Stimulated activated naive CD8-positive, alpha-beta T cell treated with anti-CD3 and anti-CD28 coated beads, Interleukin-15, Interleukin-2, amounts not matched to agents 100 ng/mL and 50 ng/mL, for 24 hours (primary cell): ENCODE measurements around the gene NAGPA.
"Not testable (repeated sequence)": the region's sequence is repeated elsewhere in the genome, so short reads cannot be mapped to it uniquely, and the experiment has no call there.

Experiments used
- H3K27ac Mint-ChIP-seq: one replicate; pipeline ENCODE4 v1.8.0; 2021; ENCODE audit warnings: mild to moderate bottlenecking, mixed read lengths
- H3K27me3 Mint-ChIP-seq: one replicate; pipeline ENCODE4 v1.8.0; 2021; ENCODE audit warnings: mixed read lengths
- H3K36me3 Mint-ChIP-seq: one replicate; pipeline ENCODE4 v1.8.0; 2021; ENCODE audit warnings: low read depth, mixed read lengths
- H3K4me1 Mint-ChIP-seq: one replicate; pipeline ENCODE4 v1.8.0; 2021; ENCODE audit warnings: low read depth, mixed read lengths
- H3K4me3 Mint-ChIP-seq: one replicate; pipeline ENCODE4 v1.8.0; 2021; ENCODE audit warnings: mild to moderate bottlenecking, mixed read lengths
- H3K9me3 Mint-ChIP-seq: one replicate; pipeline ENCODE4 v1.8.0; 2021; ENCODE audit warnings: mixed read lengths

NAGPA gene

DNA sequence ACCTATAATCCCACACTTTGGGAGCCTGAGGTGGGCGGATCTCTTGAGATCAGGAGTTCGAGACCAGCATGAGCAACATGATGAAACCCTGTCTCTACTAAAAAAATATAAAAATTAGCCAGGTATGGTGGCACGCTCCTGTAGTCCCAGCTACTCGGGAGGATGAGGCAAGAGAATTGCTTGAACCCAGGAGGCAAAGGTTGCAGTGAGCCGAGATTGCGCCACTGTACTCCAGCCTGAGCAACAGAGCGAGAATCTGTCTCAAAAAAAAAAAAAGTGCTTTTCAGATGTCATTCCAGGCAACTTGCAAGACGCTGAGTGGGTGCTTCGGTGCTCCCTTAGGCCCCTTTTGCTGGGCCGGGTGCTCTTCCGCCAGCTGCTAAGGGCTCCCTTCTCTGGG lies 10.8 kb upstream of the NAGPA start:
- H3K9me3 Mint-ChIP-seq, H3K36me3 Mint-ChIP-seq, H3K27ac Mint-ChIP-seq, H3K4me3 Mint-ChIP-seq, H3K4me1 Mint-ChIP-seq, H3K27me3 Mint-ChIP-seq: not testable (repeated sequence)

DNA sequence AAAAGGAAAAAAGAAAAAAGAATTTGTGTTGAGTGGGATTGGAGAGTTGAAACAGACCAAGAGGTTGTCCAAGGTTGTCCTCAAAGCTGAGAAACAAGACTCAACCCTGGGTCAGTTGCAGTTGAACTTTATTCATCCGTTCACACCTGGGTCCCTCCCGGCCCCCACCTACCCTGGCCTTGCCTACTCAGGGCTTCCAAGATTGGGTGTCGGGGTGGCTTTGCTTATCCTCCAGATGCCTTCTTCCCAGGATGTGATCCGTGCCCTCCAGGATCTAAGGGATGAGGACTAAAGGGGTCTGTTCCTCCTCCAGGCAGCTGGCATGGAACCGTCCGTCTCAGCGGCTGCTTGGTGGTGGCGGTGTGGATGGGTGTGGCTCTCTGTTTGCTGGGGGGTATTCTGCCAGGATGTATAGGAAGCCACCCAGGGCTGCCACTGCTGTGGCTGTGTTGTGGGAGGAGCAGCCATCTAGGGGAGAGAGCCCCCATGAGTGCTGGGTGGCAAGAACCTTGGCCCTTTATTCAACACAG lies 10.3 kb upstream of the NAGPA start:
- Mint-ChIP-seq H3K9me3 (no peaks in the 10 kb centered on the region), H3K4me3 (no peak overlapping the region), H3K4me1 (no peaks in the 10 kb centered on the region), H3K27me3 (no peaks in the 10 kb centered on the region), H3K36me3 (no peaks in the 10 kb centered on the region), H3K27ac (no peak overlapping the region)

DNA sequence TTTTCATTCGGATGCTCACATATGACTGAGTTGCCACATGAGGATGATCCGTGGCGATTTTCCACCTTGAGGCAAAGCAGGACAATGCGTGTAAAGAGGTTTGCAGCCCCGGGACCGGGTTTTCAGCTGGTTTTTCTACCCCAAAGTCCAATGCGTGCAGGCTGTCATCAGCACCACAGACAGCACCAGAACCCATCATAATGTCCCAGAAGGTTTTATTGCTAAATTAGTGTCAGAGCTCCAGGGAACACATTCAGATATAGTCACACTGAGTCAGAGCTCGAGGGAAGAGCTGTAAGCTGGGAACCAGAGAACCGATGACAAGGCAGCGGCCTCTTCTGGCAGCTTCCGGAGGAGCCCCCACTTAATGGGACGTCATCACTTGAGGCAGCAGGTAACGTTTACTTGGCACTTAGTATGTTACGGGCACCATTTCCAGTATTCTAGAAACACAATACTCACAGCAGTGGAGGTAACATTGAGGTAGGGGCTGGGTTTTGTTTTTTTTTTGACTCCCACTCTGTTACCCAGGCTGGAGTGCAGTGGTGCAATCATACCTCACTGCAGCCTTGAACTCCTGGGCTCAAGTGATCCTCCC lies 8.9 kb upstream of the NAGPA start:
- no peaks in the 10 kb centered on the region for H3K36me3 Mint-ChIP-seq
- H3K9me3 Mint-ChIP-seq: no peaks in the 10 kb centered on the region
- H3K27me3 Mint-ChIP-seq: no peaks in the 10 kb centered on the region
- no peak overlapping the region for H3K27ac Mint-ChIP-seq
- H3K4me3 Mint-ChIP-seq: no peak overlapping the region
- no peaks in the 10 kb centered on the region for H3K4me1 Mint-ChIP-seq

DNA sequence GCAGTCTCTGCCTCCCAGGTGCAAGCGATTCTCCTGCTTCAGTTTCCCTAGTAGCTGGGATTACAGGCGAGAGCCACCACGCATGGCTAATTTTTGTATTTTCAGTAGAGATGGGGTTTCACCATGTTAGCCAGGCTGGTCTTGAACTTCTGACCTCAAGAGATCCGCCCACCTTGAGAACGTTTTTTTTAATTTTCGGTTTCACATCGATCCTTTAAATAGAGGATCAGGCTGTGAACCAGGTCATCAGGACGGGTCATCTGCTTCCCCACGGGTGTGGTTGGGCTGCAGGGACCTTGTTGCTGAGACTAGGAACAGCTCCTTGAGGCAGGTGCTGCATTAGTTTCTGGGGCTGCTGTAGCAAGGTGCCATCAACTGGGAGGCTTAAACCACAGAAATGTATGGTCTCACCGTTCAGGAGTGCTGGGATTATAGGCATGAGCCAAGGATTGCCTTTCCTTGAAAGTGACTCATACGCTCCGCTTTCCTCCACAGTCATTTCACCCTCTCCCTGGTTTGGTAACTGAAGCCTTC lies 7.9 kb upstream of the NAGPA start:
- H3K27me3 Mint-ChIP-seq: no peaks in the 10 kb centered on the region
- H3K27ac Mint-ChIP-seq: no peak overlapping the region
- no peaks in the 10 kb centered on the region for H3K4me1 Mint-ChIP-seq
- no peaks in the 10 kb centered on the region for H3K9me3 Mint-ChIP-seq
- H3K4me3 Mint-ChIP-seq: no peak overlapping the region
- no peaks in the 10 kb centered on the region for H3K36me3 Mint-ChIP-seq

DNA sequence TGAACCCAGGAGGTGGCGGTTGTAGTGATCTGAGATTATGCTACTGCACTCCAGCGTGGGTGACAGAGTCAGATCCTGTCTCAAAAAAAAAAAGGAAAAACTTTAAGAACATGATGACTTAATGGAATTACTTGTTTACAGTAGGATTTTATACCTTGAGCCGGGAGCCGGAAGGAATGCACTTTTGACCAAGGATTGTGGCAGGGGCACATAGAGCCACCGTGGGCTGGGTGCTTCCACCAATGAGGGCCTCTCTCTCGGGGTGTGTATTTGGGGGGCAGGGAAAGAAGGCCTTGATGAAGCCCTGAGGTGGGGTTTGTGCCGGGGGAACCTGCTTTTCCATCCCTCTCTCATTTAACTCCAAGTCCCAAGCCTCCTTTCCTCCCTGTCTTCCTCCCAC lies 6.7 kb upstream of the NAGPA start:
- Mint-ChIP-seq H3K36me3 (no peaks in the 10 kb centered on the region), H3K9me3 (no peaks in the 10 kb centered on the region), H3K27me3 (no peaks in the 10 kb centered on the region), H3K4me1 (no peaks in the 10 kb centered on the region), H3K4me3 (no peak overlapping the region), H3K27ac (no peak overlapping the region)

DNA sequence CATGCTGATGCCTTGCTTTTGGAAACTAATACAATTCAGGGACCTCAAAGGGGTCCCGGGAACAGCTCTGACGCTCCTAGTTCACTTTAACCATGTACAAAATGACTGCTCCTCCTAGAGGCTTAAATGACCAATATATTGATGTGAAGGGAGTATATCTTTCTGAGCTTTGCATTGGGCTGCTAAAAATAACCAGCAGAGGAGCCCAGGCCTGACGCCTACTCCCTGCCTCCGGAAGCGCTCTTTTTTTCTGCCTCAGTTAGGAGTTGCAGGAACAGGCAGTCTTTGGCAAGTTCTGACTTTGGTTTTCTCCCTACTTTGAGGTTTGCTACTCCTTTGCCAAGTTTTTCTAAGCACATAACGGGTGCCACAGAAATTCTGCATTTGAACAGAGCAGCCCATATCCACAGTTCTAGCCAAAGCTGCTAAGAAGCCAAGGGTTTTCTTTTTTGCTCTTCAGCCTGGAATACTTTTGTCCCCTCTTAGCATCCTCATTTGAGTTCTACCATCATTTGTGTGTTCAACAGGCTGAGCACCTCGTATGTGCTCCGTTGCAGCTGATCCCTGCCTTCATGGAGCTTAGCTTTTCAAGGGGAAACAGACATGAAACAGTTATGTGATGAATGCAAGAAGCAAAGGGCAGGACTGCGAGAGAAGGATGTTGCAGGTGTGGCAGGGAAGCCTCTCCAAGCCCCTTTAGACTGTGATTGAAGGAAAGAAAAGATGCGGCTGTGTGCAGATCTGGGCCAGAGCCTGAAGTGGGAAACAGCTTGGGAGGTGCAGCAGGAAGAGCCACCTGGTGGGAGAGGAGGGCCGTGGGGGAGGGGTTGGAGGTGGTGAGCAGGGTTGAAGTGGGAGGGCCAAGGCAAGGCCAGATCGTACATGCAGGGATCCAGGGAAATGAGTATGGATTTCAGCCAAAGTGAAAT lies 2.8 kb upstream of the NAGPA start:
- peaks cover 3% of the 10 kb centered on the region for H3K36me3 Mint-ChIP-seq
- no peak overlapping the region for H3K27ac Mint-ChIP-seq
- no peak overlapping the region for H3K4me3 Mint-ChIP-seq
- H3K9me3 Mint-ChIP-seq: no peaks in the 10 kb centered on the region
- H3K27me3 Mint-ChIP-seq: no peaks in the 10 kb centered on the region
- H3K4me1 Mint-ChIP-seq: peaks cover 16% of the 10 kb centered on the region

DNA sequence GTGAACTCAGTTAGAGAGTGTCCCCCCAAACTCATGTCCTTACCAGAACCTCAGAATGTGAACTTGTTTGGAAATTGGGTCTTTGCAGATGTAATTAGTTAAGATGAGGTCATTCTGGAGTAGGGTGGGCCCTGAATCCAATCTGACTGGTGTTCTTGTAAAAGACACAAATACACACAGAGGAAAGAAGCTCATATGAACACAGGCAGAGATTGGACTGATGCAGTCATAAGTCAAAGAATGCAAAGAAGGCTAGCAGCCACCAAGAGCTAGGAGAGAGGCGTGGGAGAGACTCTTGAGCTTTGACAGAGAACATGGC lies 2.1 kb upstream of the NAGPA start:
- H3K27ac Mint-ChIP-seq: no peak overlapping the region
- H3K27me3 Mint-ChIP-seq: no peaks in the 10 kb centered on the region
- no peak overlapping the region for H3K4me3 Mint-ChIP-seq
- H3K4me1 Mint-ChIP-seq: peaks cover 16% of the 10 kb centered on the region
- no peaks in the 10 kb centered on the region for H3K9me3 Mint-ChIP-seq
- peaks cover 9% of the 10 kb centered on the region for H3K36me3 Mint-ChIP-seq

DNA sequence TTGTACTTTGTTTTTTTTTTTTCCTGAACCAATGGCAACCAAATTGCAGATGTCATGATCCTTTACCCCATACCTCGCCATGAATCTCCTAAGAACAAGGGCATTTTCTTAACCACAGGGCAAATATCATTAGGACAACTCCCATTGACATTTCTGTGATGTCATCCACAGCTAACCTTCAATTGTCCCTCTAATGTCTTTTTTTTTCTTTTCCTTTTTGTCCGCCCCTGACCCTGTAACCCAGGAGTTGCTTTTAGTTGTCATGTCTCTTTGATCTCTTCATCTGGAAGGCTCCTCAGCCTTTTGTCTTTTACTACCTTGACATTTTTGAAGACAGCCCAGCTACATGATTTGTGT lies 410 bp upstream of the NAGPA start:
- Mint-ChIP-seq H3K27me3 (no peaks in the 10 kb centered on the region), H3K4me1 (peaks cover 16% of the 10 kb centered on the region), H3K36me3 (peaks cover 11% of the 10 kb centered on the region)

DNA sequence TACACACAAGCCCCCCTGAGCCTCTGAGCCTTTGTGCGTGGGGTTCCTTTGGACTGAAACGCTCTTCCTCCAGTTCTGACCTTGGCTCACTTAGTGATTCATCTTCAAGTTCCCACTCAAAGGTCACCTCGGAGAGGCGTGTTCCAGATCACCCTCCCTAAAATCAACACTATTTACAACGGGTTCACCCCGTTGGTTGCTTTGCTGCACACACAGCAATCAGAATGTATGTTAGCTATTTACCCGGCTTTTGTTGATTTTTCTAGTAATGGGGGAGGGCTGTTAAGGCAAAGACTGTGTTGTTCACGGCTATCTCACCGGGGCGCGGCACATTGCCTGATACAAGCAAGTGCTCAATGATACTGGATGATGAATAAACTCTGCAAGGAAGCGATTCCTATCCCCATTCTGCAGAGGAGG lies 977 bp downstream of the NAGPA start:
- Mint-ChIP-seq H3K4me3 (peak overlapping the region; percentile 77), H3K27ac (peak overlapping the region; percentile 54), H3K27me3 (no peaks in the 10 kb centered on the region), H3K4me1 (peaks cover 16% of the 10 kb centered on the region), H3K9me3 (no peaks in the 10 kb centered on the region), H3K36me3 (peaks cover 16% of the 10 kb centered on the region)

More for the DNA sequence above, 410 bp upstream of the NAGPA start:
- peak overlapping the region; percentile 89 for H3K4me3 Mint-ChIP-seq
- H3K27ac Mint-ChIP-seq: peak overlapping the region; percentile 92
- H3K9me3 Mint-ChIP-seq: no peaks in the 10 kb centered on the region

DNA sequence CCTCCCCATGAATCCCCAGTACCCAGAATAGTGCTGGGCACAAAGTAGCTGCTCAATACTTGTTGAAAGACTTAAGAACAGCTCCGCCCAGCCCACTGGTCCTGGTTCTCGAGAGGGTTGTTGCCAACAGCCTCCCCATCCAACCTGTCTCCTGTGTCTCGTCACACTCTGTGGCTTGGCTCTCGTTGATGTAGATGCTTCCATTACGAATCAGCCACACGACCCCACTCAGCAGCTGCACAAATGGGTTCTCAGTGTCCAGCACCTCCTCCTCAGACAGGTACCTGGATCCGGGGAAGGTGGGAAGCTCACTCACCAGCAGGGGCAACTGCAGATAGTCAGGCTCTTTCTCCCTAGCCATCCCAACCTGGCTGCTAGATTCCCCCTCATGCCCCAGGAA lies 2.1 kb downstream of the NAGPA start:
- H3K36me3 Mint-ChIP-seq: peaks cover 16% of the 10 kb centered on the region

DNA sequence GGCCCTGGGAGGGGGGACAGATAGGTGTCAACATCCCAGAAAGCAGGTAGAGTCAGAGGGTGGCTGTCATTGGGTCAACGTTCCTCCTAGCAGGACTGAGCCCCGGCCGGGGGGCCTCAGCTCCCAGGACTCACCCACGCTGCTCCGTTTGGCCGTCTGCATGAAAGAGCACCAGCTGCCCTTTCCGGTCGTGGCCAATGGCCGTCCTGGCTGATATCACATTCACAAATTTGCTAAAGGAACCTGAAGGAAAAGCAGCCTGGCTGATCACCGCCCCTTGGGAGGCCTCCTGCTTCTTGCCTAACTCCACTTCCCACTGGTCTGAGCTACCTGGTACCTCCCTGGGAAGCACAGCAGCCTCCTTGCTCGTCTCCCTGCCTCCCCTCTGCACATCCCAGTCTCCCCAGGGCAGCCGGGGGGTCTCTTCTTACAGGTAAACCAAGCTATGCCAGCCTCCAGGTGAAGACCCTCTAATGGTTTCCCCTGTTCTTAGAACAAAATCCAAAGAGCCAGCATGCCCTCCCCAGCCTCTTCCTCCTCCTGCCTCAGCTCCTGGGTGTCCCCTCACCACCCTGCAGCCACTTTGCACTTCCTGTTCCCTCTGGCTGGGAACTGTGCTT lies 3.4 kb downstream of the NAGPA start:
- H3K4me3 Mint-ChIP-seq: no peak overlapping the region
- H3K9me3 Mint-ChIP-seq: no peaks in the 10 kb centered on the region
- H3K27me3 Mint-ChIP-seq: no peaks in the 10 kb centered on the region
- H3K27ac Mint-ChIP-seq: no peak overlapping the region
- peaks cover 16% of the 10 kb centered on the region for H3K4me1 Mint-ChIP-seq
- peaks cover 16% of the 10 kb centered on the region for H3K36me3 Mint-ChIP-seq

More for the DNA sequence above, 2.1 kb downstream of the NAGPA start:
- peaks cover 16% of the 10 kb centered on the region for H3K4me1 Mint-ChIP-seq
- H3K4me3 Mint-ChIP-seq: peak overlapping the region; percentile 33
- no peaks in the 10 kb centered on the region for H3K27me3 Mint-ChIP-seq
- H3K27ac Mint-ChIP-seq: no peak overlapping the region
- H3K9me3 Mint-ChIP-seq: no peaks in the 10 kb centered on the region

DNA sequence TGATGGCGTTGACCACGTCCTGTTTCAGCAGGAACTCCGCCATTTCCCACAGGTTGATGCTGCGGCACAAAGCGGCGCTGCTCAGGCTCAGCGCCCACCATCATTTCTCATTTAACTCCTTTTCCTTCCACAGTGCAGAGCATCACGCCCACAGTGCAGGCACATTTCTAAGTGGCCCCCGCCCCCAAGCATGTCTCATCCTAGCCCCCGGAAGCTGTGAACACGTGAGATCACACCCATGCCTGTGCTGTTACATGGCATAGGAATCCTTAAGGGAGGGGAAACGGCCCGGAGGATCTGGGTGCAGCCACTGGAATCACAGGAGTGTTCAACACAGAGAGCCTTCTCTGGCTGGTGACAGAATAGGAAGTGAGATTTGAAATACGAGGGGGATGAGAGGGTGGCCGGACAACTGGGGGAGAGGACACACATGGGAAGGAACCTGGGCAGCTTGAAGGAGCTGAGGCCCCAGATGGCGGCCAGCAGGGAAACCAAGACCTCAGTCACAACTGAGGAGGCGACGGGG lies 4.7 kb downstream of the NAGPA start:
- peaks cover 9% of the 10 kb centered on the region for H3K4me1 Mint-ChIP-seq
- no peak overlapping the region for H3K4me3 Mint-ChIP-seq

DNA sequence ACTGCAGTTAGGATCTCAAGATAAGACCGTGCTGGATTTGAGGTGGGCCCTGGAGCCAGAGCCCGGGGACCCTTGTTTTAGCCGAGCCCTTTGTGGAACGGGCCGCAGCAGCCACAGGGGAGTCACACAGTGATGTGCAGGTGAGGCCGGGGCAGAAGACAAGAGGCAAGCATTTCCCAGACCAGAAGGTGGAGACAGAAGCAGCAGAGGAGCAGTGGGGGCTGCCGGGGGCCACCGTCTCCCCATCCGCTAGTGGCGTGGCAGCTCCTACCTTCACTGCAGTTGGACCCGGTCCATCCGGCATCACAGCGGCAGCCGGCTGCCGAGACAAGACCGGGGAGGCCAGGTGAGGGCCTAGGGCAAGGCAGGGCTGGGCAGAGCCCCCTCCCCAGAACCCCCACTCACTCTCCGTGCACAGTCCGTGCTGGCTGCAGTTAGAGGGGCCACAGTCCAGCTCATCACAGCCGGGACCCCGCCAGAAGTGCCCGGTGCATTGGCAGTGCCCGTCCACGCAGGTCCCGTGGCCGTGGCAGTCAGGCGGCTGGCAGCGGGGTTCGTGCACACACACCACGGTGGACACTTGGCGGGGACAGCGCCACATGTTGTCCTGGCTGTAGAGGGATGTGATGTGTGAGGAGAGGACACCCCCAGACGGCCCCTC lies 6.0 kb downstream of the NAGPA start:
- no peak overlapping the region for H3K4me3 Mint-ChIP-seq
- H3K4me1 Mint-ChIP-seq: peaks cover 3% of the 10 kb centered on the region
- H3K36me3 Mint-ChIP-seq: peaks cover 16% of the 10 kb centered on the region
- no peaks in the 10 kb centered on the region for H3K9me3 Mint-ChIP-seq
- no peak overlapping the region for H3K27ac Mint-ChIP-seq
- H3K27me3 Mint-ChIP-seq: no peaks in the 10 kb centered on the region

More for the DNA sequence above, 4.7 kb downstream of the NAGPA start:
- no peaks in the 10 kb centered on the region for H3K9me3 Mint-ChIP-seq
- no peak overlapping the region for H3K27ac Mint-ChIP-seq
- peaks cover 16% of the 10 kb centered on the region for H3K36me3 Mint-ChIP-seq
- no peaks in the 10 kb centered on the region for H3K27me3 Mint-ChIP-seq

DNA sequence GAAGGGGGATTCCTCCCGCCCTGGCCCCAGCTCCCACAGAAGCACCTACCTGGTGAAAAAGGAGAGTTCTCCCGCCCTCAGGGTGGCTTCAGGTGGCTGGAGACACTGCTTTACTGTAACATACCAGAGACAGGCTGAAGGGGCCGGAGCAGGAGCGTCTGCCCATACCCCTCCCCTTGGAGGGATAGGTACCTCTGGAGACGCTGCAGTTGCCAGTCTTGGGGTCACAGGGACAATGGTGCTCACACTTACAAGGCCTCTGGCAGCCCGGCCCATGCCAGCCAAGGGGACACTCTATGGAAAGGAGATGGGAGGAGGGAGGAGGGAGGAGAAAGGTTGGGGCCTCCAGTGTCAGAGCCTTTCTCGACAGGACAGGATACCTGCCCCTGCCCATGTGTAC lies 6.6 kb downstream of the NAGPA start:
- Mint-ChIP-seq H3K4me3 (no peak overlapping the region), H3K4me1 (no peaks in the 10 kb centered on the region), H3K9me3 (no peaks in the 10 kb centered on the region), H3K36me3 (peaks cover 16% of the 10 kb centered on the region), H3K27me3 (no peaks in the 10 kb centered on the region), H3K27ac (no peak overlapping the region)
